ENCODE results near the gene IST1. TPM values are rescaled to one million over a fixed set of nuclear protein-coding genes. Genes with fewer than 3 reads are reported as not detected.
A peak's percentile ranks its signal among the peaks of the same experiment; 100 is the strongest.

Gene IST1
- total and polyA plus RNA-seq, 8 donors = 156 to 360 (median 298) TPM

- H3K4me3 ChIP-seq = peak overlapping the region; percentile 70 to 85
- H3K9me3 ChIP-seq = no peaks in the 10 kb centered on the region
- DNase-seq (peak in 3 of 4 donors; percentile 24 to 64 (median 57)), ATAC-seq (peak; percentile 30)
- TF ChIP-seq CTCF (IDR thresholded peaks at IDR 0.05) = no peak
- no peaks in the 10 kb centered on the region for H3K27me3 ChIP-seq
- intact Hi-C loops (cut with DNase I) = no loop called here
- peaks cover 9 to 38% of the 10 kb centered on the region in 2 donors for H3K4me1 ChIP-seq
- no peaks in the 10 kb centered on the region for H3K36me3 ChIP-seq
- peak overlapping the region; percentile 92 to 99 for H3K27ac ChIP-seq
These were observed 956 bp upstream of the IST1 start for GRCh38 chr16:71894229-71894920.

- Histone ChIP-seq H3K4me1 (peaks cover 13 to 52% of the 10 kb centered on the region in 2 donors), H3K4me3 (peak overlapping the region; percentile 70 to 85), H3K27me3 (no peaks in the 10 kb centered on the region), H3K36me3 (no peaks in the 10 kb centered on the region), H3K27ac (peak overlapping the region; percentile 92 to 99), H3K9me3 (no peaks in the 10 kb centered on the region)
- ATAC-seq (peak; percentile 43), DNase-seq (peak in 3 of 4 donors; percentile 36 to 89 (median 49))
- intact Hi-C loops (cut with DNase I) = no loop called here
- no peak for TF ChIP-seq CTCF (IDR thresholded peaks at IDR 0.05)
These were observed 491 bp downstream of the IST1 start for GRCh38 chr16:71895679-71896365.

DNA sequence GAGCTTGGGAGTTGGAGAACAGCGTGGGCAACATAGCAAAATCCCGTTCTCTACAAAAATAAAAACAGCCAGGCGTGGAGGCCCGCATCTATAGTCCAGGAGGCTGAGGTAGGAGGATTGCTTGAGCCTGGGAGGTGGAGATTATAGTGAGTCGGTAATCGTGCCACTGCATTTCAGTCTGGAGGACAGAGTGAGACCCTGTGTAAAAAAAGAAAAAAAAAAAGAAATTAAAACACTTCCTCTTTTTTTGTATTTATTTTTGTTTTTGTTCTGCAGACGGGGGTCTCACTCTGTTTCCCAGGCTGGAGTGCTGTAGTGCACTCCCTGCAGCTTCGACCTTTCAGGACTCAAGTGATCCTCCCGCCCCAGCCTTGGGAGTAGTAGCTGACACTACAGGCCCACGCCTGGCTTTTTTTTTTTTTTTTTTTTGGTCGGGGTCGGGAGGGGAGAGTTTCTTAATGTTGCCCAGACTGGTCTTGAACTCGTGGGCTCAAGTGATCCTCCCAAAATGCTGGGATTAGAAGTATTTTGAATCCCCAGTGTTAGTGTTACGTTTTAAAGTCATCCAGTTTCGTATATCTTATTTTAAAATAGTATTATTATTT lies 1.5 kb downstream of the IST1 start:
- H3K36me3 ChIP-seq = no peaks in the 10 kb centered on the region
- intact Hi-C loops (cut with DNase I) = no loop called here
- ATAC-seq (no peak), DNase-seq (no peak)
- H3K27me3 ChIP-seq = no peaks in the 10 kb centered on the region
- H3K4me1 ChIP-seq = peaks cover 13 to 60% of the 10 kb centered on the region in 2 donors
- TF ChIP-seq CTCF (IDR thresholded peaks at IDR 0.05) = no peak
- peak overlapping the region; percentile 70 to 85 for H3K4me3 ChIP-seq
- no peaks in the 10 kb centered on the region for H3K9me3 ChIP-seq
- H3K27ac ChIP-seq = peak overlapping the region in 1 of 2 donors; percentile 92

- ATAC-seq = no peak
- intact Hi-C loops (cut with DNase I) = no loop called here
- no peak overlapping the region for H3K27ac ChIP-seq
- TF ChIP-seq CTCF (IDR thresholded peaks at IDR 0.05) = no peak
- H3K4me1 ChIP-seq = peaks cover 13 to 70% of the 10 kb centered on the region in 2 donors
- no peak overlapping the region for H3K4me3 ChIP-seq
- H3K27me3 ChIP-seq = no peaks in the 10 kb centered on the region
- H3K36me3 ChIP-seq = no peaks in the 10 kb centered on the region
- no peaks in the 10 kb centered on the region for H3K9me3 ChIP-seq
- DNase-seq = no peak
These were observed 3.8 kb downstream of the IST1 start for GRCh38 chr16:71899171-71899570.
